ENCODE results near the gene TMCC3. TPM values are rescaled to one million over a fixed set of nuclear protein-coding genes. Genes with fewer than 3 reads are reported as not detected.

Gene TMCC3
- total and polyA plus RNA-seq, 2 of the 13 experiments (the other 11 are each of a cell fraction or from before 2014, with no cell fraction given) = not detected

DNA sequence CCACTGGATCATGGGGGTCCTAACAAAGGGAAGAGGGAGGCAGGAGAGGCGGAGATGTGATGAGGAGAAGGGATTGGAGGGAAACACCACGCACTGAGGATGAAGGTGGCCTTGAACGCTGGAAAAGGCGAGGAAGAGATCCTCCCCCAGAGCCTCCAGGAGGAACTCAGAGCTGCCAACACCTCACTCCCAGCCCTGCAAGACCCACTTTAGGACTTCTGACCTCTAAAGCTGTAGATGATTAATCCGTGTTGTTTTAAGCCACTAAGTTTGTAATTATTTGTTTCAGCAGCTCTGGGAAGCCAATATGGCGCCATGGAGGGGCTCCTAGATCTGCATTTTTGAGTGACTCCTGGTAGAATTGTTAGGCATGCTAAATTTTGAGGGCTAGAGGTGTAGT, 116.1 kb downstream of the TMCC3 start:
- H4K20me1 ChIP-seq (ENCODE audit: insufficient read depth, low read length) = no peaks in the 10 kb centered on the region
- no peak for TF ChIP-seq TBX3 (IDR thresholded peaks at IDR 0.05; ENCODE audit: borderline replicate concordance)
- TF ChIP-seq, protein P1, sequence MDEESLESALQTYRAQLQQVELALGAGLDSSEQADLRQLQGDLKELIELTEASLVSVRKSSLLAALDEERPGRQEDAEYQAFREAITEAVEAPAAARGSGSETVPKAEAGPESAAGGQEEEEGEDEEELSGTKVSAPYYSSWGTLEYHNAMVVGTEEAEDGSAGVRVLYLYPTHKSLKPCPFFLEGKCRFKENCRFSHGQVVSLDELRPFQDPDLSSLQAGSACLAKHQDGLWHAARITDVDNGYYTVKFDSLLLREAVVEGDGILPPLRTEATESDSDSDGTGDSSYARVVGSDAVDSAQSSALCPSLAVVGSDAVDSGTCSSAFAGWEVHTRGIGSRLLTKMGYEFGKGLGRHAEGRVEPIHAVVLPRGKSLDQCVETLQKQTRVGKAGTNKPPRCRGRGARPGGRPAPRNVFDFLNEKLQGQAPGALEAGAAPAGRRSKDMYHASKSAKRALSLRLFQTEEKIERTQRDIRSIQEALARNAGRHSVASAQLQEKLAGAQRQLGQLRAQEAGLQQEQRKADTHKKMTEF (CRISPR knock-in tag; IDR thresholded peaks at IDR 0.05) = no peak
- peak; percentile 50 for ATAC-seq
- no peak overlapping the region for H3K27ac ChIP-seq (ENCODE audit: extremely low read length, insufficient read depth, low read length)
- POLR2A ChIA-PET = no interaction called here
- H3K79me2 ChIP-seq (ENCODE audit: insufficient read depth, low read length) = no peaks in the 10 kb centered on the region
- H3K4me3 ChIP-seq (replicated peaks in 1 of 3; ENCODE audit: insufficient read depth in 1 of 3, low read depth in 2 of 3, low read length in 3 of 3) = peak overlapping the region in 1 of 3 experiments; percentile 44; a peak in 1 of 6 replicates
- in situ Hi-C loops (cut with HindIII; ENCODE audit: extremely low pct_ligation_motif_present, low pct_unique_long_range_greater_than_20kb) (loop anchor here (5.0 kb wide), 2 partner anchors 267 to 387 kb away; partner anchors contain the start of gene PLXNC1), intact Hi-C loops (cut with micrococcal nuclease; ENCODE audit: unreplicated experiment) (loop anchor here (5.0 to 10.0 kb wide), 2 partner anchors 47 to 229 kb away; no protein-coding TSS in a partner anchor)
- H3K27me3 ChIP-seq (ENCODE audit: control insufficient read depth in 1 of 2, insufficient read depth in 2 of 2, low read length in 2 of 2) = no peaks in the 10 kb centered on the region; a peak in 1 of 5 replicates
- H2AFZ ChIP-seq (ENCODE audit: low read length) = no peak overlapping the region
- 31% methylated on average over 6 of the region's 6 CpGs for WGBS (ENCODE audit: low lambda C conversion rate)
- BruUV-seq (replicated peaks) = no TSS peak
- FAIRE-seq = no peak
- H3K9ac ChIP-seq (ENCODE audit: insufficient read depth, low read depth, low read length) = no peak overlapping the region
- H3K4me1 ChIP-seq (ENCODE audit: insufficient read depth, low read length) = peaks cover 40% of the 10 kb centered on the region
- peak overlapping the region; percentile 71 for H3K4me2 ChIP-seq (ENCODE audit: low read depth, low read length)
- CTCF ChIA-PET (ENCODE audit: low intra/inter-chr PET ratio, low total read pairs) = interaction anchor here (3.5 kb wide), 1 partner anchor 400 kb away, joined by 22 read pairs; no protein-coding TSS in a partner anchor
- no peak for DNase-seq (ENCODE audit: low spot score)
- H3K36me3 ChIP-seq (replicated peaks in 1 of 2; ENCODE audit: control insufficient read depth in 1 of 2, insufficient read depth in 2 of 2, low read length in 2 of 2) = no peaks in the 10 kb centered on the region
- H3K9me3 ChIP-seq (ENCODE audit: low read length) = no peaks in the 10 kb centered on the region

DNA sequence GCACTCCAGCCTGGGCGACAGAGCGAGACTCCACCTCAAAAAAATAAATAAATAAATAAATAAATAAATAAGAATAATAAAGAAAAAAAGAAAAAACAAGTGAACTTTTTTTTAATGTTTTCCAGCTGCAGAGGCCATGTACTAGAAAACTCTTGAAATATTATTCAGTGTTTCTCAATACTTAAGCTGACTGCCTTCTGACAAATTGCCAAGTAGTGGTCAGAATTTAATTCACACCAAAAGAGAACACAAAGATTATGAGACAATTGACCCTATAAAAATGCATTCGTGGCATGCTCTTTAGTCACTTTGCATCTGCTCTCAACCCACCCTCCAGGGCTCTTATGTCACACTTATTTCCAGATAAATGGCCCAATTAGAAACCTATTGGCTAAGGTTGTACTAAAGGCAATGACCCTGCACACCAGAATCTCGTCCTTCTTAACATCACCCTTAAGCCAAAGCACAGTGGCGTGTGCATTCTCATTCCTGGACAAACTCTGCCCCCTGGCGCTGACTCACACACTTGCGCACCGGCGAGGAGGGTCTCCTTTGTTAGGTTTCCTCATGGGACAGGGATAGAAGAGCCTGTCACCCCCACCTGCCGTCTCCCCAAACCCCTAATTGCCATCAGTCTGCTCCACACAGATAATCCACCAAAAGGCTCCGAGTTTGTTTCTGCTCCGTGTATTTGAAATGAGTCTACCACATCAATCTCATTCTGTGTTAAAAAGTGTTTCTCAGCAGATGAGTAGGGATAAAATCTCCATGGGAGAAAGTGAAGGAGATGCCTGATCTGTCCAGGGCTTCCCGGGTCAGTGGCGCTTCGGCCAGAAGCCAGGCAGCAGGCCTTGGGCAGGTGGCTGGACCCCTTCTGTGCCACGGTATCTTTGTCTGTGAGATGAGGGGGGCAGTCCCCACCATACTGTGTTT, 117.6 kb downstream of the TMCC3 start:
- H3K4me3 ChIP-seq (replicated peaks in 1 of 3; ENCODE audit: insufficient read depth in 1 of 3, low read depth in 2 of 3, low read length in 3 of 3) = no peak overlapping the region
- peak overlapping the region; percentile 31; the same call in 1 of the 2 replicates for H3K4me2 ChIP-seq (ENCODE audit: low read depth, low read length)
- FAIRE-seq = peak; percentile 82
- ChIA-PET CTCF (ENCODE audit: low intra/inter-chr PET ratio, low total read pairs) (interaction anchor here (0.8 to 3.5 kb wide), 4 partner anchors 99 to 398 kb away, joined by 4 to 22 read pairs (median 6); no protein-coding TSS in a partner anchor), POLR2A (no interaction called here)
- H3K79me2 ChIP-seq (ENCODE audit: insufficient read depth, low read length) = no peaks in the 10 kb centered on the region
- in situ Hi-C loops (cut with HindIII; ENCODE audit: extremely low pct_ligation_motif_present, low pct_unique_long_range_greater_than_20kb) (loop anchor here (5.0 kb wide), 2 partner anchors 265 to 385 kb away; partner anchors contain the start of gene PLXNC1), intact Hi-C loops (cut with micrococcal nuclease; ENCODE audit: unreplicated experiment) (loop anchor here (1.0 to 10.0 kb wide), 5 partner anchors 45 to 398 kb away; no protein-coding TSS in a partner anchor)
- H2AFZ ChIP-seq (ENCODE audit: low read length) = no peak overlapping the region
- no peaks in the 10 kb centered on the region for H3K9me3 ChIP-seq (ENCODE audit: low read length)
- H4K20me1 ChIP-seq (ENCODE audit: insufficient read depth, low read length) = no peaks in the 10 kb centered on the region
- ATAC-seq = peak; percentile 81
- H3K27ac ChIP-seq (ENCODE audit: extremely low read length, insufficient read depth, low read length) = no peak overlapping the region
- H3K4me1 ChIP-seq (ENCODE audit: insufficient read depth, low read length) = peaks cover 40% of the 10 kb centered on the region
- no peaks in the 10 kb centered on the region for H3K36me3 ChIP-seq (replicated peaks in 1 of 2; ENCODE audit: control insufficient read depth in 1 of 2, insufficient read depth in 2 of 2, low read length in 2 of 2)
- peaks cover 0 to 3% of the 10 kb centered on the region in 2 experiments; a peak in 1 of 5 replicates for H3K27me3 ChIP-seq (ENCODE audit: control insufficient read depth in 1 of 2, insufficient read depth in 2 of 2, low read length in 2 of 2)
- peak; percentile 54 for DNase-seq (ENCODE audit: low spot score)
- 15% methylated on average over 15 of the region's 16 CpGs for WGBS (ENCODE audit: low lambda C conversion rate)
- no peak overlapping the region for H3K9ac ChIP-seq (ENCODE audit: insufficient read depth, low read depth, low read length)
- no TSS peak for BruUV-seq (replicated peaks)
- TF ChIP-seq ZNF253 (CRISPR knock-in tag; IDR thresholded peaks at IDR 0.05; ENCODE audit: borderline replicate concordance) (no peak), IRF2 (CRISPR knock-in tag; IDR thresholded peaks at IDR 0.05) (0 out of 2 replicates have a peak, but pooled peaks have one; percentile 31), BORCS8-MEF2B (CRISPR knock-in tag; IDR thresholded peaks at IDR 0.05) (0 out of 2 replicates have a peak, but pooled peaks have one; percentile 31), ZBTB8A (CRISPR knock-in tag; IDR thresholded peaks at IDR 0.05; ENCODE audit: borderline replicate concordance, low read depth) (no peak), NR2F1 (CRISPR knock-in tag; IDR thresholded peaks at IDR 0.05) (no peak), RFXAP (CRISPR knock-in tag; IDR thresholded peaks at IDR 0.05; ENCODE audit: borderline replicate concordance) (no peak), ZNF501 (CRISPR knock-in tag; IDR thresholded peaks at IDR 0.05) (0 out of 2 replicates have a peak, but pooled peaks have one; percentile 40), GATAD2A (CRISPR knock-in tag; IDR thresholded peaks at IDR 0.05) (peak; percentile 34; the same call in 1 of the 2 replicates), HDAC6 (IDR thresholded peaks at IDR 0.05; ENCODE audit: low read depth, low read length) (no peak)
- TF ChIP-seq, protein P2, sequence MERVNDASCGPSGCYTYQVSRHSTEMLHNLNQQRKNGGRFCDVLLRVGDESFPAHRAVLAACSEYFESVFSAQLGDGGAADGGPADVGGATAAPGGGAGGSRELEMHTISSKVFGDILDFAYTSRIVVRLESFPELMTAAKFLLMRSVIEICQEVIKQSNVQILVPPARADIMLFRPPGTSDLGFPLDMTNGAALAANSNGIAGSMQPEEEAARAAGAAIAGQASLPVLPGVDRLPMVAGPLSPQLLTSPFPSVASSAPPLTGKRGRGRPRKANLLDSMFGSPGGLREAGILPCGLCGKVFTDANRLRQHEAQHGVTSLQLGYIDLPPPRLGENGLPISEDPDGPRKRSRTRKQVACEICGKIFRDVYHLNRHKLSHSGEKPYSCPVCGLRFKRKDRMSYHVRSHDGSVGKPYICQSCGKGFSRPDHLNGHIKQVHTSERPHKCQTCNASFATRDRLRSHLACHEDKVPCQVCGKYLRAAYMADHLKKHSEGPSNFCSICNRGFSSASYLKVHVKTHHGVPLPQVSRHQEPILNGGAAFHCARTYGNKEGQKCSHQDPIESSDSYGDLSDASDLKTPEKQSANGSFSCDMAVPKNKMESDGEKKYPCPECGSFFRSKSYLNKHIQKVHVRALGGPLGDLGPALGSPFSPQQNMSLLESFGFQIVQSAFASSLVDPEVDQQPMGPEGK (CRISPR knock-in tag; IDR thresholded peaks at IDR 0.05) = 0 out of 2 replicates have a peak, but pooled peaks have one; percentile 20
